ENCODE data around the gene MST1. TPM values are rescaled to one million over a fixed set of nuclear protein-coding genes. Genes with fewer than 3 reads are reported as not detected.

The MST1 gene
- total RNA-seq, 4 donors from 2014 or later, result 1.7 to 4.7 (median 3.8) TPM

DNA sequence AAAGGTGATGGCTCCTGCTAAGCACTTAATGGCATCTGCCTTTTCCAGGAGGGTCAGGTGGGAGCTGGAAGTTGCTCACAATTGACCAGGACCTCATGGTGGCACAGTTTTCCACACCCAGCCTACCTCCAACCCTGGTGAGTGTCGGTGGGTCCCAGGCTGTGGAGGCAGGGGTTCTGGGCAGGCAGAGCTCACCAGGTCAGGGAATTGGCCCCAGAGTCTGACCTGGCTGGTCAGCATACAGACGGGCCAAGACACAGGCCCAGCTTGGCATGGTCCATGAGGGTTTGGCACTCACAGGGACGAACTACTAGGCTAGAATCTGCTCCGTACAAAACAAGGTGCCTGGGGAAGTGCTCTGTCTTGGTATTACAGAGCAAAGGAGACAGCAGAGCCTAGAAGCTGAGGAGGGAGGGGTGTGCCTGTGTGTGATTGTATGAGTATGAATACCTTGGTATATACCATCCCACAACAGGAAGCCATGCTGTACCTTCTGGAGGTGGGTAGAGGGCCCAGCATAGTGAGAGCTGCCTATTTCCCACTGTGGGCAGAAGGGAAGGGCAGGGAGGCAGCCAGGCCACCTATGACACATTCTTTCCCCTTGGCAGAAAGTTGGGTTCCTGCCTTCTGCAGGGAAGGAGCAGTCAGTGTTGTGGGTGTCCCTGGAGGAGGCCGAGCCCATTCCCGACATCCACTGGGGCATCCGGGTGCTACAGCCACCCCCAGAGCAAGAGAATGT is 8.6 kb downstream of the MST1 start:
- 81% methylated on average over 3 of the region's 7 CpGs for WGBS
- H3K27me3 ChIP-seq, result peaks cover 0 to 11% (median 0%) of the 10 kb centered on the region in 4 donors
- H3K27ac ChIP-seq (replicated peaks in 1 of 4), result no peak overlapping the region
- DNase-seq (ENCODE audit: extremely low spot score), result no peak
- H3K9me3 ChIP-seq, result no peaks in the 10 kb centered on the region
- peaks cover 0 to 13% (median 2%) of the 10 kb centered on the region in 4 donors for H3K4me1 ChIP-seq
- H3K4me3 ChIP-seq, result no peak overlapping the region
- intact Hi-C loops (cut with DNase I), result no loop called here
- peaks cover 69 to 98% (median 90%) of the 10 kb centered on the region in 4 donors for H3K36me3 ChIP-seq
- TF ChIP-seq, protein P1, sequence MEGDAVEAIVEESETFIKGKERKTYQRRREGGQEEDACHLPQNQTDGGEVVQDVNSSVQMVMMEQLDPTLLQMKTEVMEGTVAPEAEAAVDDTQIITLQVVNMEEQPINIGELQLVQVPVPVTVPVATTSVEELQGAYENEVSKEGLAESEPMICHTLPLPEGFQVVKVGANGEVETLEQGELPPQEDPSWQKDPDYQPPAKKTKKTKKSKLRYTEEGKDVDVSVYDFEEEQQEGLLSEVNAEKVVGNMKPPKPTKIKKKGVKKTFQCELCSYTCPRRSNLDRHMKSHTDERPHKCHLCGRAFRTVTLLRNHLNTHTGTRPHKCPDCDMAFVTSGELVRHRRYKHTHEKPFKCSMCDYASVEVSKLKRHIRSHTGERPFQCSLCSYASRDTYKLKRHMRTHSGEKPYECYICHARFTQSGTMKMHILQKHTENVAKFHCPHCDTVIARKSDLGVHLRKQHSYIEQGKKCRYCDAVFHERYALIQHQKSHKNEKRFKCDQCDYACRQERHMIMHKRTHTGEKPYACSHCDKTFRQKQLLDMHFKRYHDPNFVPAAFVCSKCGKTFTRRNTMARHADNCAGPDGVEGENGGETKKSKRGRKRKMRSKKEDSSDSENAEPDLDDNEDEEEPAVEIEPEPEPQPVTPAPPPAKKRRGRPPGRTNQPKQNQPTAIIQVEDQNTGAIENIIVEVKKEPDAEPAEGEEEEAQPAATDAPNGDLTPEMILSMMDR (IDR thresholded peaks at IDR 0.05), result no peak

DNA sequence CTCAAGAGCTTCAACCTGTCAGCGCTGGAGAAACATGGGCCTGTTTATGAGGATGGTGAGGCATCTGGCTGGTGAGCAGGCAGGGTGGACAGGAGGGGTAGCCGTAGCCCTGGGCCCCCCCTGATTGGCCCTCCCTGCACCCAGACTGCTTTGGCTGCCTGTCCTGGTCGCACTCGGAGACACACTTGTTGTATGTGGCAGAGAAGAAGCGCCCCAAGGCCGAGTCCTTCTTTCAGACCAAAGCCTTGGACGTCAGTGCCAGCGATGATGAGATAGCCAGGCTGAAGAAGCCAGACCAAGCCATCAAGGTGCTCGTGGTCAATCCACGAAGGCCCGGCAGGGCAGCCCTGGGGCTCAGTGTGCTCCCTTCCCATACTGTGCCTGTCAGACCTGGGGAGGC is 13.4 kb downstream of the MST1 start:
- Histone ChIP-seq H3K36me3 (peaks cover 40 to 55% (median 54%) of the 10 kb centered on the region in 4 donors), H3K27me3 (no peaks in the 10 kb centered on the region), H3K4me1 (peaks cover 15 to 31% (median 23%) of the 10 kb centered on the region in 4 donors), H3K27ac (replicated peaks in 1 of 4) (no peak overlapping the region), H3K9me3 (no peaks in the 10 kb centered on the region), H3K4me3 (no peak overlapping the region)
- DNase-seq (ENCODE audit: extremely low spot score), result no peak
- WGBS, result 95% methylated on average over 10 of the region's 11 CpGs
- intact Hi-C loops (cut with DNase I), result no loop called here
- TF ChIP-seq POLR2AphosphoS5 (IDR thresholded peaks at IDR 0.05), result no peak
- TF ChIP-seq, protein P1 (IDR thresholded peaks at IDR 0.05), result no peak
- TF ChIP-seq POLR2A (IDR thresholded peaks at IDR 0.05; ENCODE audit: low read depth), result no peak
- no peak for TF ChIP-seq EP300 (IDR thresholded peaks at IDR 0.05)

DNA sequence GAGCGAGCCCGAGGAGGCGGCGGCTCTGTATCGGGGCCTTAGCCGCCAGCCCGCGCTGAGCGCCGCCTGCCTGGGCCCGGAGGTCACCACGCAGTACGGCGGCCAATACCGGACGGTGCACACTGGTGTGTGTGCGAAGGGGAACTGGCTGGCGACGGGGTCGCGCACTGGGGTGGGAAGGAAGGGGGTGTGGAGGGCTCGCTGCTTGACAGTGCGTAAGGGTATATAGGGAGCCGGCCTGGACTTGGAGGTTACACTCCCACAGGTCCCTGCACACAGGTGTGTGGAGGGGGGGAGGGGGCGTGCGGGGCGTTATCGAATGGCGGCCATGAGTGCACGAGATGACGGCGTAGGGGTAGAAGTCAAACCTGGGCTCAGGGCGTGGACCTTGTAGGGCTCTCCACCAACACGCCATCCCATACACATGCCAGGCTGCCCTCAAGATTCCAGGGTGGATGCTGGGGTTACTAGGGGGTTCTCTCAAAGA is 14.7 kb downstream of the MST1 start:
- Histone ChIP-seq H3K4me1 (peaks cover 15 to 31% (median 23%) of the 10 kb centered on the region in 4 donors), H3K27me3 (no peaks in the 10 kb centered on the region), H3K9me3 (no peaks in the 10 kb centered on the region), H3K4me3 (peak overlapping the region; percentile 74 to 88 (median 78)), H3K36me3 (peaks cover 27 to 41% (median 40%) of the 10 kb centered on the region in 4 donors), H3K27ac (replicated peaks in 1 of 4) (peak overlapping the region; percentile 87 to 94 (median 93))
- intact Hi-C loops (cut with DNase I), result no loop called here
- no peak for DNase-seq (ENCODE audit: extremely low spot score)
- WGBS, result 4% methylated on average over 27 of the region's 34 CpGs
- TF ChIP-seq, protein P1 (IDR thresholded peaks at IDR 0.05), result peak in 1 of 3 experiments; percentile 6
- TF ChIP-seq POLR2AphosphoS5 (IDR thresholded peaks at IDR 0.05), result no peak
- no peak for TF ChIP-seq POLR2A (IDR thresholded peaks at IDR 0.05; ENCODE audit: low read depth)
- no peak for TF ChIP-seq EP300 (IDR thresholded peaks at IDR 0.05)

DNA sequence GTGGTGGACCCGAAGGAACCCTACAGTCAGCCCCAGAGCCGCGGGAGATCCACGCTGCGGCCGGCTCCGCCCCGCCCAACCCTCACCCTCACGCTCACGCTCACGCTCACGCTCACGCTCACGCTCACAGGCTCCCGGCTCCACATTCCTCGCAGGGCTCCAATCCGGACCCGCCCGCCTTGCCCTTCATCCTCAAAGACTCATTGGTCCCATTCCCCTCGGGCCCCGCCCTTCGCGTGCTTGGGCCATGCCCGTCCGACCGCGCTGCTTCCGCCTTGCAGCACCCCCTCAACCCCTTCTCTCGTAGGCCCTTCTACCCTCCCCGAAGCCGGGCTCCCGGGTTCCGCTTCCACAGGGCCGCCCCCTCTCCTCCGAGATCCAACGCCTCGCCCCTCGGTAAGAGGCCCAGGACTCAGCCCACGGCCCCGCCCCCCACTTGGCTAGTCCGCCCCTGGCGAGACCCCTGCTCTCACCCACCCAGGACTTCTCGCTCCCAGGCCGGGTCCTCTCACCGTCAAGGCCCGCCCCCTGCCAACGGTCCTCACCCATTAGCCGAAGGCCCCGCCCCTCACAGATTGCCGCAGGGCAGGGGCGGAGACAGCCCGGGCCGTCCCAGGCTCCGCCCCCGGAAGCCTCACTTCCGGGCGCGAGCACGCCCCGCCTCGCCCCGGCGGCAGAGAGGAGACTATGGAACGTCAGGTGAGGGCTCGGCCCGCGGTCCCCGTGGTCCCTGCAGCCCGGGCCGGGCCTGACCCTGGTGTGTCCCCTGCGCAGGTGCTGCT is 15.4 kb downstream of the MST1 start, which contains the start of gene APEH:
Gene APEH, plus strand, starts transcription at position 637 of the 782 bp plus-strand sequence. Its CDS starts 51 bp downstream, at position 688.
- TF ChIP-seq POLR2A (IDR thresholded peaks at IDR 0.05; ENCODE audit: low read depth), result peak; percentile 75
- TF ChIP-seq EP300 (IDR thresholded peaks at IDR 0.05), result no peak
- TF ChIP-seq, protein P1 (IDR thresholded peaks at IDR 0.05), result no peak
- peak; percentile 85 to 92 for TF ChIP-seq POLR2AphosphoS5 (IDR thresholded peaks at IDR 0.05)
- Histone ChIP-seq H3K27ac (replicated peaks in 1 of 4) (peak within 1 kb of the TSS; percentile 87 to 94 (median 93)), H3K36me3 (peaks cover 21 to 35% (median 33%) of the 10 kb centered on the region in 4 donors), H3K9me3 (no peaks in the 10 kb centered on the region), H3K4me1 (peaks cover 15 to 31% (median 23%) of the 10 kb centered on the region in 4 donors), H3K4me3 (peak within 1 kb of the TSS; percentile 74 to 88 (median 78)), H3K27me3 (peaks cover 0 to 5% (median 0%) of the 10 kb centered on the region in 4 donors)
- intact Hi-C loops (cut with DNase I), result no loop called here
- 0% methylated on average over 22 of the region's 71 CpGs for WGBS
- peak; percentile 98 for DNase-seq (ENCODE audit: extremely low spot score)

Data from esophagus muscularis mucosa (tissue), 4 donors.